Activated CD4-positive, alpha-beta T cell treated with anti-CD3 and anti-CD28 coated beads, Interleukin-10, Interleukin-2, amounts not matched to agents 100 ng/mL and 50 ng/mL, durations not matched to agents 16 hours and 8 hours (primary cell): ENCODE results near the gene DNAH17.

Experiments
- DNase-seq: peaks from one replicate; pipeline ENCODE4 v3.0.0-alpha.2; 2020

Gene DNAH17

GRCh38 chr17:78541488-78542206 lies 35.5 kb downstream of the DNAH17 start:
- DNase-seq, result no peak

GRCh38 chr17:78539781-78540180 lies 37.4 kb downstream of the DNAH17 start:
- DNase-seq, result no peak

GRCh38 chr17:78538033-78538776 lies 39.0 kb downstream of the DNAH17 start:
- DNase-seq, result no peak

- no peak for DNase-seq
Measured at GRCh38 chr17:78537217-78537860, 39.9 kb downstream of the DNAH17 start.

GRCh38 chr17:78535273-78536197 lies 41.7 kb downstream of the DNAH17 start:
- peak; percentile 22 for DNase-seq

GRCh38 chr17:78534492-78535272 lies 42.5 kb downstream of the DNAH17 start:
- no peak for DNase-seq

- DNase-seq, result peak; percentile 17
Measured at GRCh38 chr17:78532922-78533640, 44.1 kb downstream of the DNAH17 start.

GRCh38 chr17:78532311-78532710 lies 44.9 kb downstream of the DNAH17 start:
- DNase-seq, result no peak

GRCh38 chr17:78530675-78531074 lies 46.5 kb downstream of the DNAH17 start:
- DNase-seq, result no peak

- no peak for DNase-seq
Measured at GRCh38 chr17:78529871-78530670, 47.1 kb downstream of the DNAH17 start.

GRCh38 chr17:78529251-78529650 lies 47.9 kb downstream of the DNAH17 start:
- no peak for DNase-seq

- no peak for DNase-seq
Measured at GRCh38 chr17:78528541-78528940, 48.7 kb downstream of the DNAH17 start.

- DNase-seq, result no peak
Measured at GRCh38 chr17:78527345-78527744, 49.9 kb downstream of the DNAH17 start.

- DNase-seq, result no peak
Measured at GRCh38 chr17:78526231-78527025, 50.8 kb downstream of the DNAH17 start.

GRCh38 chr17:78525511-78526160 lies 51.6 kb downstream of the DNAH17 start:
- DNase-seq, result no peak

- no peak for DNase-seq
Measured at GRCh38 chr17:78524870-78525510, 52.2 kb downstream of the DNAH17 start.

- no peak for DNase-seq
Measured at GRCh38 chr17:78523934-78524655, 53.1 kb downstream of the DNAH17 start.
